Measurements from ENCODE around the gene GIMD1.

GRCh38 chr4:106336618-106337017, 32.0 kb downstream of the GIMD1 start:
- TF ChIP-seq POLR2A (IDR thresholded peaks at IDR 0.05) (no peak), POLR2AphosphoS5 (IDR thresholded peaks at IDR 0.05) (no peak)
